ENCODE results near the gene CAMK4.
"Not testable (repeated sequence)": the region's sequence is repeated elsewhere in the genome, so short reads cannot be mapped to it uniquely, and the experiment has no call there.

CAMK4 gene

GRCh38 chr5:111345731-111346130, 121.5 kb downstream of the CAMK4 start:
- Mint-ChIP-seq H3K4me1 (no peaks in the 10 kb centered on the region), H3K36me3 (no peaks in the 10 kb centered on the region), H3K27me3 (peaks cover 4 to 17% of the 10 kb centered on the region in 2 donors), H3K4me3 (no peak overlapping the region), H3K9me3 (no peaks in the 10 kb centered on the region), H3K27ac (no peak overlapping the region)
- DNase-seq = no peak
- no peak for ATAC-seq (replicated peaks)

GRCh38 chr5:111347021-111347420, 122.8 kb downstream of the CAMK4 start:
- no peaks in the 10 kb centered on the region for H3K4me1 Mint-ChIP-seq

GRCh38 chr5:111348661-111349329, 124.6 kb downstream of the CAMK4 start:
- no peak for DNase-seq
- no peak overlapping the region for H3K27ac Mint-ChIP-seq

More at GRCh38 chr5:111347021-111347420, 122.8 kb downstream of the CAMK4 start:
- DNase-seq (no peak), ATAC-seq (replicated peaks) (no peak)
- Mint-ChIP-seq H3K4me3 (no peak overlapping the region), H3K27ac (no peak overlapping the region), H3K9me3 (no peaks in the 10 kb centered on the region), H3K27me3 (peaks cover 4 to 8% of the 10 kb centered on the region in 2 donors), H3K36me3 (no peaks in the 10 kb centered on the region)

GRCh38 chr5:111349429-111349828, 125.2 kb downstream of the CAMK4 start:
- no peaks in the 10 kb centered on the region for H3K4me1 Mint-ChIP-seq
- ATAC-seq (replicated peaks) = no peak

More at GRCh38 chr5:111348661-111349329, 124.6 kb downstream of the CAMK4 start:
- ATAC-seq (replicated peaks) = no peak
- Mint-ChIP-seq H3K4me3 (no peak overlapping the region), H3K4me1 (no peaks in the 10 kb centered on the region), H3K36me3 (no peaks in the 10 kb centered on the region), H3K9me3 (no peaks in the 10 kb centered on the region), H3K27me3 (no peaks in the 10 kb centered on the region)

GRCh38 chr5:111353035-111353434, 128.9 kb downstream of the CAMK4 start:
- H3K27ac Mint-ChIP-seq = no peak overlapping the region
- no peak for ATAC-seq (replicated peaks)

More at GRCh38 chr5:111349429-111349828, 125.2 kb downstream of the CAMK4 start:
- Mint-ChIP-seq H3K27ac (no peak overlapping the region), H3K36me3 (no peaks in the 10 kb centered on the region), H3K4me3 (no peak overlapping the region), H3K27me3 (no peaks in the 10 kb centered on the region), H3K9me3 (no peaks in the 10 kb centered on the region)
- DNase-seq = no peak

GRCh38 chr5:111358726-111359125, 134.5 kb downstream of the CAMK4 start:
- not testable (repeated sequence) for H3K27me3 Mint-ChIP-seq, H3K9me3 Mint-ChIP-seq

More at GRCh38 chr5:111353035-111353434, 128.9 kb downstream of the CAMK4 start:
- Mint-ChIP-seq H3K27me3 (no peaks in the 10 kb centered on the region), H3K36me3 (no peaks in the 10 kb centered on the region), H3K4me1 (no peaks in the 10 kb centered on the region), H3K4me3 (no peak overlapping the region), H3K9me3 (no peaks in the 10 kb centered on the region)
- no peak for DNase-seq

GRCh38 chr5:111360173-111360572, 136.0 kb downstream of the CAMK4 start:
- H3K27me3 Mint-ChIP-seq = no peaks in the 10 kb centered on the region
- H3K9me3 Mint-ChIP-seq = peaks cover 2 to 3% of the 10 kb centered on the region in 2 donors
- H3K4me1 Mint-ChIP-seq = no peaks in the 10 kb centered on the region
- H3K27ac Mint-ChIP-seq = no peak overlapping the region
- ATAC-seq (replicated peaks) (no peak), DNase-seq (no peak)
- H3K4me3 Mint-ChIP-seq = no peak overlapping the region
- no peaks in the 10 kb centered on the region for H3K36me3 Mint-ChIP-seq

More at GRCh38 chr5:111358726-111359125, 134.5 kb downstream of the CAMK4 start:
- not testable (repeated sequence) for H3K4me1 Mint-ChIP-seq; H3K4me3 Mint-ChIP-seq; H3K27ac Mint-ChIP-seq; H3K36me3 Mint-ChIP-seq; DNase-seq; ATAC-seq (replicated peaks)

GRCh38 chr5:111364992-111365391, 140.8 kb downstream of the CAMK4 start:
- H3K4me3 Mint-ChIP-seq = no peak overlapping the region
- DNase-seq = no peak
- no peak for ATAC-seq (replicated peaks)

GRCh38 chr5:111366388-111366787, 142.2 kb downstream of the CAMK4 start:
- H3K9me3 Mint-ChIP-seq = peaks cover 0 to 2% of the 10 kb centered on the region in 2 donors
- no peak overlapping the region for H3K27ac Mint-ChIP-seq
- DNase-seq = no peak
- H3K36me3 Mint-ChIP-seq = no peaks in the 10 kb centered on the region
- no peak for ATAC-seq (replicated peaks)
- H3K4me3 Mint-ChIP-seq = no peak overlapping the region
- no peaks in the 10 kb centered on the region for H3K27me3 Mint-ChIP-seq
- H3K4me1 Mint-ChIP-seq = no peaks in the 10 kb centered on the region

More at GRCh38 chr5:111364992-111365391, 140.8 kb downstream of the CAMK4 start:
- H3K9me3 Mint-ChIP-seq = peaks cover 0 to 2% of the 10 kb centered on the region in 2 donors
- H3K27me3 Mint-ChIP-seq = no peaks in the 10 kb centered on the region
- H3K4me1 Mint-ChIP-seq = no peaks in the 10 kb centered on the region
- no peak overlapping the region for H3K27ac Mint-ChIP-seq
- no peaks in the 10 kb centered on the region for H3K36me3 Mint-ChIP-seq

GRCh38 chr5:111367115-111367514, 142.9 kb downstream of the CAMK4 start:
- Mint-ChIP-seq H3K27ac (no peak overlapping the region), H3K36me3 (no peaks in the 10 kb centered on the region), H3K4me1 (no peaks in the 10 kb centered on the region), H3K9me3 (peaks cover 0 to 2% of the 10 kb centered on the region in 2 donors), H3K4me3 (no peak overlapping the region), H3K27me3 (no peaks in the 10 kb centered on the region)
- ATAC-seq (replicated peaks) (no peak), DNase-seq (no peak)

- no peak for ATAC-seq (replicated peaks)
- H3K27ac Mint-ChIP-seq = no peak overlapping the region
- no peak overlapping the region for H3K4me3 Mint-ChIP-seq
- DNase-seq = no peak
- no peaks in the 10 kb centered on the region for H3K36me3 Mint-ChIP-seq
- H3K4me1 Mint-ChIP-seq = no peaks in the 10 kb centered on the region
- H3K9me3 Mint-ChIP-seq = no peaks in the 10 kb centered on the region
- no peaks in the 10 kb centered on the region for H3K27me3 Mint-ChIP-seq
Measured at GRCh38 chr5:111372799-111373198, 148.6 kb downstream of the CAMK4 start.

GRCh38 chr5:111374380-111374779, 150.2 kb downstream of the CAMK4 start:
- no peaks in the 10 kb centered on the region for H3K4me1 Mint-ChIP-seq

GRCh38 chr5:111375645-111376044, 151.5 kb downstream of the CAMK4 start:
- H3K36me3 Mint-ChIP-seq = no peaks in the 10 kb centered on the region

More at GRCh38 chr5:111374380-111374779, 150.2 kb downstream of the CAMK4 start:
- Mint-ChIP-seq H3K9me3 (no peaks in the 10 kb centered on the region), H3K27ac (no peak overlapping the region), H3K36me3 (no peaks in the 10 kb centered on the region), H3K27me3 (no peaks in the 10 kb centered on the region), H3K4me3 (no peak overlapping the region)
- ATAC-seq (replicated peaks) (no peak), DNase-seq (no peak)

GRCh38 chr5:111377306-111377705, 153.1 kb downstream of the CAMK4 start:
- ATAC-seq (replicated peaks) = no peak
- Mint-ChIP-seq H3K36me3 (no peaks in the 10 kb centered on the region), H3K9me3 (no peaks in the 10 kb centered on the region), H3K4me3 (no peak overlapping the region), H3K4me1 (no peaks in the 10 kb centered on the region), H3K27ac (no peak overlapping the region), H3K27me3 (no peaks in the 10 kb centered on the region)
- no peak for DNase-seq

More at GRCh38 chr5:111375645-111376044, 151.5 kb downstream of the CAMK4 start:
- no peak for DNase-seq
- no peak for ATAC-seq (replicated peaks)
- no peaks in the 10 kb centered on the region for H3K4me1 Mint-ChIP-seq
- no peak overlapping the region for H3K4me3 Mint-ChIP-seq
- no peaks in the 10 kb centered on the region for H3K27me3 Mint-ChIP-seq
- H3K27ac Mint-ChIP-seq = no peak overlapping the region
- H3K9me3 Mint-ChIP-seq = no peaks in the 10 kb centered on the region

GRCh38 chr5:111379391-111379816, 155.2 kb downstream of the CAMK4 start:
- no peaks in the 10 kb centered on the region for H3K36me3 Mint-ChIP-seq

More at GRCh38 chr5:111379391-111379816, 155.2 kb downstream of the CAMK4 start:
- no peak overlapping the region for H3K4me3 Mint-ChIP-seq
- no peak for DNase-seq
- no peak for ATAC-seq (replicated peaks)
- H3K4me1 Mint-ChIP-seq = no peaks in the 10 kb centered on the region
- H3K9me3 Mint-ChIP-seq = no peaks in the 10 kb centered on the region
- H3K27me3 Mint-ChIP-seq = no peaks in the 10 kb centered on the region
- no peak overlapping the region for H3K27ac Mint-ChIP-seq
